GM19324 (cell line): Measurements from ENCODE around the gene ADGRL3.
"Not testable (repeated sequence)": the region's sequence is repeated elsewhere in the genome, so short reads cannot be mapped to it uniquely, and the experiment has no call there.

Experiments used
- ATAC-seq: cut with Tn5 transposase; IDR thresholded peaks from one replicate; pipeline ENCODE4 v1.9.1; 2021; ENCODE audit warnings: mild to moderate bottlenecking, moderate library complexity; ENCODE audit not compliant: unreplicated experiment, low FRiP score

Gene ADGRL3

DNA sequence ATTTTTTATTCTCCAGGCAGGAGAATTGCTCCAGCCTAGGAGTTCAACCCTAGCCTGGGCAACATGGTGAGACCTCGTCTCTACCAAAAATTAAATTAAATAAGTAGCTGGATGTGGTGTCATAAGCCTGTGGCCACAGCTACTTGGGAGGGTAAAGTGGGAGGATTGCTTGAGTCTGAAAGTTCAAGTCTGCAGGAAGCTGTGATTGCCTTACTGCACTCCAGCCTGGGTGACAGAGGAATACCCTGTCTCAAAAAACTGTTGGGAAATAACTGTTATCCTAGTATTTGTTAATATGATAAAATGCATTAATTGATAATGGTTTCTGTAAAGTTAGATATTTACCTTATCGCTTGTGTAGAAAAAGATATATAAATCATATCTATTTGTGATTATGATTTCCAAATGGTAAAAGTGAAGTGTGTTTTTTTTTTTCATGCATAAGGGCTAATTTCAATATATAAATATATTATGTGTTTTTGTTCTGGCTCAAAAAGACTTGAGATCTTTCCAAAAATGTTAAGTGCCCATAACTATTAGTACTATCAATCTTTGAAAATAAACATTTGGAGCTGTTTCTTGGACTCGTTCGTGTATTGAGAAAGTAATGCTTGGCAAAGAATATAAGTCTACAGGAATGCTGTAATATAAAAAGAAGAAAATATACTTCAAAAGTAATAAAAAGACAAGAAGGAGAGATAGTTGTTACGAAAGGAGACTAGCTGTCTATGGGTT lies 396.6 kb downstream of the ADGRL3 start:
- ATAC-seq, result no peak

DNA sequence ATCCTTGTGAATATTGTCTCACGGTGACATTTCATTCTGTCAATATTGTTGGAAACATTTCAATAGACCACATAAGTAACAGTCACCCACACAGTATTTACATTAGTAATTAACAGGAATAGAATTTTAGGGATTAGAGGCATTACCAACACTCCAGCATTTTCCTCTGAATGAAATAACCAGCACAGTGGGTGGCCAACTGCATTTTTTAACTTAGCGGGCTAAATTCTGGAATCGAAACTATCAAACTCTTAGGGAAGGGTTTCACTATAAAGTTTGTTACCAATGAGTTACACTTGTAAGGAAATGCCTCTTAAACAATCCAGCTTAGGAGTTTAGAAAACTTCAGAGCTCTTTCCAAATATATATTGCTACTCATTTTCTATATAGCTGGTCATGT lies 403.0 kb downstream of the ADGRL3 start:
- no peak for ATAC-seq

DNA sequence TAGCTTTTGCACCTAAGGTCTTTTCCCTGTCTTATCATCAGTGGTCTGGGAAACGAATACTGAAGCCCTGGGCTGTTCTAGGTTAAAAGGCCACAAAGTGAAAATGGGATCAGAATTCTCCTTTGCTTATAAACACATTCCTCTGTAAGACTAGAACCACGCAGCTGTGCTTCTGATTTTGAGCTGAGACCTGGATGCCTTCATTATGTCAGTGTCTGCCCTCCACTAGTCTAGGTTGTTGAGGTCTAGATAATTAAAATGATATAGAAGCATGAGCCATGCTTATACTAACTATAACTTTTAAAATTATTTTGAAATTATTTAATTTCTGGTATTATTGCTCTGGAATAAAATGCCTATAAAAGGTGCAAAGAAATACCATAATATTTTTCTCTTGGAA lies 403.9 kb downstream of the ADGRL3 start:
- ATAC-seq, result no peak

DNA sequence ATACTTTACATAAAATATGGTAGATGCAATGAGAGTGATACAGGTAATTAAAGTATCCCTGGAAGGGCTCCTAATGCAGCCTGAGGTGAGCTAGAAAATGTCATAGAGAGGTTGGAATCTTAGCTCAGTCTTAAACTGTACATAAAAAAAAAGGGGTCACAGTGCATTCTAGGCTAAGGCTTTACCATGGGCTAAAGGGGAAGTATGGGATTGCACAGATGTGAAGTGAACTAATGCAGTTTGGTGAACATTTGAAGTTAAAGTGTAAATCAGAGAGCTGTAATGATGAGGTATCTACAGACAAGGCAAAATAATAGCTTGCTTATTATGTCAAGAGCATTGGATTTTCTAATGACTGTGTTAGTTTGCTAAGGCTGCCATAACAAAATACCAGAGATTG lies 405.9 kb downstream of the ADGRL3 start:
- no peak for ATAC-seq

DNA sequence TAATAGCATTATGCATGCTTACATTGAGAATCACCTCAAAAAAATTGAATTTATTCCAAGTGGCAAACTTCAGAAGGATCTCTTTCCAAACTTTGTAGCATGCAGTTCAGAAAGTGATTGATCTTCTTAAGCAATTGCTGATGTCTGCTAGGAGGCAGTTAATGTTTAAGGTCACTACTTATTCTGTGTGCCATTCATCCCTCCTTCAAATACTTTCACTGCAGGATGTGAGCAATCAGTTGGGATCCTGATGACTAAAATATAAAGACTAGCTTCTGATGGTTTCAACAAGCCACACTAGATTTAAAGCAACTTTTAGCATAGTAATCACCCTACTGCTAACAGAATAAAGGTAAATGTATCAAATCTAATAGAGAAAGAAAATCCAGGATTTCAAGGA lies 414.1 kb downstream of the ADGRL3 start:
- no peak for ATAC-seq

DNA sequence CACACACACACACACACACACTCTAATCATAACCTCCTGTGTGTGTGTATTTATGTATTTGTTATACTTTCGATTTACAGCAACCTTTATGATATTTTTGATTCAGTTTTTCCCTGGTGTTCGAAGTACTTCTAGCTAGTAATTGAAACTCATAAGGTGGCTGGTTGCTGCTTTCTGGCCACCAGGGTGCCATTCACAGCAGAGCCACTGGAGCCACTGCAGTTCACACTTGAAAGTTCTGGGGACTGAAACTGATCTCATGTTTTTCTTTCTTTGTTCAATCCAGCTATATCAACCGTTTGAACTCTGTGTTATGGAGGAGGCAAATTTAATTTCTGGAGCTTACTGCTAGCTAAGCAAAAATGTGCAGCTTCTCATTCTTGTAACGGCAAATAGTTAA lies 419.4 kb downstream of the ADGRL3 start:
- no peak for ATAC-seq

DNA sequence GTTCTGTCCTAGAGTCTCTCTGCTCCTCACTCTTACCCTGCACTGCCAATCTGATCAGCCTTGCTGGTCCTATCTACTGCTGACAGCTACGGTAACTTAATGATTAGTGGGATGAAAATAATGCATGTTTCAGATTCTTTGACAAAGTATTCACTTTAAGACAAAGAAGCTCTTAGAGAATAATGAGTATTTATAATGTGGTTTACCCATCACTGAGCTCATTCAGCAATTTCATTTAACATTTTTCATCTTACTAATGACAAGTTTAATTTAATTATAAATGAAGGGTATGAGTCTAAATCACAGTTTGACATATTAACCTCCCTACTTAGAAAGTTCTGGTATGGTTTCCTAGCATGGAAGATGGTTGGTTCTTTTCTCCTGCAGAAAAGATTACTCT lies 428.2 kb downstream of the ADGRL3 start:
- ATAC-seq, result no peak

DNA sequence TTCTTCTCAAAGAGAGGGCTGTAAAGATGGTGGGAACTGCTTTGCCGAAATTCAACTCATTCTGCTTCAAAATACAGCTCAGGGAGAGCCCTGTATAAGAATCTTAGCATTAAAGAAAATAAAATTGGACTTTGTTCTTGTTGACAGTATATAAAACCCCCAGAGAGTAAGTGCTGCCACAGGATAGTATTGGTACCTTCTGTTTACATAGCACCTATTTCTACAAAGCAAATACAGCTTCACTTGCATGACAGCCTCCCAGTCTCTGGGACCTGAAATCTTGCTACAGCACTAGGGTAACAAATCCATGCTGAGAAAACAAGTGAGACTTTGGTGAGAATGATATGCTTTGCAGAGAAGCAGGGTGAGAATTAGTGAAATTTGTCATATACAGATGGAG lies 428.6 kb downstream of the ADGRL3 start:
- no peak for ATAC-seq

DNA sequence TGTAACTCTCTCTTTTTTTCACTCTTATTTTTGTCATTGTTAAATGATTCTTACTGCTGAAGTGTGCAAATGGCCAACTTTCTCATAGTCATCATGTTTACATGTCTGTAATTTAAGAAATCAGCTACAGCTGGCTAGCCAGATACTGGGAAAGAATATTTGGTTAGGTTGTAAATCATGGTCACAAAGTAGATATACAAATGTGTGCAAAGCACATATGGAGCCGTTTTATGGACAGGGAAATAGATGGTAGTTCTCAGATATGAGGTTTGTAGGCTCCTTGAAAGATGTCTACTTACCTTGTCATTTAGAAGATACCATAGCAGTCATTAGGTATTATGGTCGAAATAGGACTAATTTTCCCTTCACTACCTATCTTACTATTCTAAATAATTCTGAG lies 430.4 kb downstream of the ADGRL3 start:
- ATAC-seq, result no peak

DNA sequence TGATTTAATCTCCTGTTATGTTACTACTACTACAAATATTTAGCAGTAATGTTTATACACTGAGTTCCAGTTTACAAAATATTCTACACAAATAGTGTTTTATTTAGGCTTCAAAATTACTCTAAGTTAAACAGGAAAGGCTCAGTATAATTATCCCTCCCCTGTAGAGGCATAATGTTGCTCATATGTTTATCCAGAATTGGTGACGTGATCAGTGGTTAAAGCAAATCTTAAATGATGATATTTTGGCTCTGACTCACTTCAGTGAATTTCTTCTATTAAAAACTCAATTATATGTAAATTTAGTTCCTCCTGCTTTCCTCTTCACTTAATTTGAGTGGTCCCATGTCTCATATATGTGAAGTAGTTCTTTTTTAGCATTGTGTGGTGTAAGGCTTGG lies 438.5 kb downstream of the ADGRL3 start:
- no peak for ATAC-seq

DNA sequence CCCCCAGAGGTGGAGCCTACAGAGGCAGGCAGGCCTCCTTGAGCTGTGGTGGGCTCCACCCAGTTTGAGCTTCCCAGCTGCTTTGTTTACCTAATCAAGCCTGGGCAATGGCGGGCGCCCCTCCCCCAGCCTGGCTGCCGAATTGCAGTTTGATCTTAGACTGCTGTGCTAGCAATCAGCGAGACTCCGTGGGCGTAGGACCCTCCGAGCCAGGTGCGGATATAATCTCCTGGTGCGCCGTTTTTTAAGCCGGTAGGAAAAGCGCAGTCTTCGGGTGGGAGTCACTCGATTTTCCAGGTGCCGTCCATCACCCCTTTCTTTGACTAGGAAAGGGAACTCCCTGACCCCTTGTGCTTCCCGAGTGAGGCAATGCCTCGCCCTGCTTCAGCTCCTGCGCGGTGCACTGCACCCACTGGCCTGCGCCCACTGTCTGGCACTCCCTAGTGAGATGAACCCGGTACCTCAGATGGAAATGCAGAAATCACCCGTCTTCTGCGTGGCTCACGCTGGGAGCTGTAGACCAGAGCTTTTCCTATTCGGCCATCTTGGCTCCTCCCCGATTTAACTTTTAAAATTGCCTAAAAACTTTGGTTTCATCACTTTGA lies 446.7 kb downstream of the ADGRL3 start:
- ATAC-seq, result not testable (repeated sequence)

DNA sequence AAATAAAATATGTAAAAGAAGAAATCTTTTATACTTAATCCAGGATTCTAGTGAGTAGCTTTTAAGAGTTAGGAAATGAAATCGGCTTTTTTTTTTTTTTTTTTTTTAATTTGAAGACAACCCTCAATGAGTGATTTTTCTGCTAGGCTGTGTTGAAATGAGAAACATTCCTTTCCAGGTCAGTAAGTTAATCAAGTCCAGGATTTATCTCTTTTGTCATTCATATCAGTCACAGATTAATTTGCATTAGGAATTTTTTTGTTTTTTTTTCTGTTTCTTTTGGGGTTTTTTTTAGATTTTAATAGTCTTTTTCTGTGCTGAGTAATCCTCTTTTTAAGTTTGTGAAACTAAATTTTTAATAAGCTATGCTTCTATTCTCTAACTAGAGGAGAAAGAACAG lies 448.1 kb downstream of the ADGRL3 start:
- no peak for ATAC-seq

DNA sequence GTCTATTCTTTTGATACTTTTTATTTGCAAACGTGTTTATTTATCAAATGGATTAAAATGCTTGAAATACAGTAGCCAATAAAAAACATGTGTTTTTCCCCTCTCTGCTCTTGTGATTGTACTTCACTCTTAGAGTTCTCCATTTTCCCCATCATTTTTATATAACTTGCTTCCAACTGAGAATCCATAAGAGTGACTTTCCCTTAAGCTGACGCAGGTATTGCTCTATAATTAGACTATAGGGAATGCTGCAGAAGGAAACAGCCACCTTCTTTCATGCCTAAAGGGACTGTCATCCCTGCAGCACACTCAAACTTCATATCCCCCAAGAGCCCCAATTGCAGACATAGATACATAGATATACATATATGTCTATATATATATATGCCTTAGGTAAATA lies 456.9 kb downstream of the ADGRL3 start:
- no peak for ATAC-seq

DNA sequence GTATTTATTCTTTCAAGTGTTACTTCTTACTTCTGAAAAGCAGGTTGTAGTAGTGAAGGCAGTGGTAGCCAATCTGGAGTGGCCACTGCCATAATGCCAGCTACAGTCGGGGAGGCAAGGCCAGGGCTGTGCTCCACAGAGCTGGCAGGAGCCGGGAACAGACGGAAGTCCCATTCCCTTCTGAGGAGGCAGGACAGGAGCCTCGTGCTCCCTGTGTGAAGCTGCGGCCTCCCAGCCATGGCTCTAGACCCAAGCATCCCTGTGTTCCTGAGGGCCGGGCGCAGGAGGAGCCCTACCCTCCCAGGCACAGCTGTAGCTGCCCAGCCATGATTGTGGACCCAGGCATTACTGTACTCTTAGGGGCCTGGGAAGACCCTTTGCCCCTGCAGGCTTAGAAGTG lies 461.8 kb downstream of the ADGRL3 start:
- ATAC-seq, result no peak

DNA sequence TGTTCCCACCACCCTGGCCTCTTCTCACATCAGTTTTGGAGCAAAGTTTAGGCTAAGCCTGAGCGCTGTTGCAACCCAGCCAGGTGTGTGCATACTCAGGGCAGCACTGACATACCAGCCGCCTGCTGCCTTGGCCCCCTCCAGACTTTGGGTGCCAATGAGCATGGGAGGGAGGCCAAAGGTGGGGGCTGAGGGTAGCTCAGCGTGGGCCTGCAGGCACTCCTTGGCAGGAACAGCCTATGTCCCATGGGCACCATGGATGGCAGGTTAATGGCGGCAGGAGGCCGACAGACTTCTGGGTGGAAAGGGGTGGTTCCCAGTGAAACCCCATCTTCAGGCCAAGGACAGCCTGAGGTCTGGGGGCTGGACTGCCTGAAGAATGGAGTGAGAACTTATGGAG lies 462.2 kb downstream of the ADGRL3 start:
- ATAC-seq, result no peak

DNA sequence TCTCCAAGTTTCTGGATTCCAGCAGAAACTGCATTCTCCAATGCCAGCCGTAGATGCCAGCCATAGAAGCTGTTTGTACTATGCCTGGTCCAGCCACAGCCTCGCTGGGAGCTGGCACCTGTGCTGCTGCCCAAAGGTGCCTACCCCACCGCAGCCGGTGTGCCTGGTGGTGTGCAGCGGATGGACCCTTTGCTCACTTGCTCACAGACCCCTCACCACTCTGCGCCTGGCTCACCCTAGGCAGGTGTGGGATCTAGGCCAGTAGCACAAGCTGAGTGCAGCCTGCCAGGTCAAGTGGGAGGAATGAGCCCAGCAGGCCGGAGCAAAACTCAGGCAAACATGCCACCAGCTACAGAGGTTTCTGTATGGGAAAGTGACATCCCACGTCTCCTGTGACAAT lies 463.2 kb downstream of the ADGRL3 start:
- ATAC-seq, result no peak

DNA sequence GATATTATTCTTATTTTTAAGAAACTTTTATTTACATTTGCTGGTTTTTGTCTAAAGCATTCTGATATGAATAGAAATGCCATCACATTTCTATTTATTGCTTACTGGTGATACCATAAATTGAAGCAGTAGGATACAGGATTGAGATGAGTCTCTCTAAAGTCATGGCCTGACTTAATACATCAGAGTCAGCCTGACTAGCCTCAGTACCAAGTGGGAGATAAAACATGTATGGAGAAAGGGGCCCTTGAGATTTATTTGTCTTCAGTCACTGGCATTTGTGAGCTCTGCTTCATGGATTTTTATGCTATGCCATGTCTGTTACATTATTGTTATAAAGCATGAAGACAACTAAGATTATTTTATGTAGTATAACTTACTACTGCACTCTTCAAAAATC lies 465.5 kb downstream of the ADGRL3 start:
- ATAC-seq, result no peak

DNA sequence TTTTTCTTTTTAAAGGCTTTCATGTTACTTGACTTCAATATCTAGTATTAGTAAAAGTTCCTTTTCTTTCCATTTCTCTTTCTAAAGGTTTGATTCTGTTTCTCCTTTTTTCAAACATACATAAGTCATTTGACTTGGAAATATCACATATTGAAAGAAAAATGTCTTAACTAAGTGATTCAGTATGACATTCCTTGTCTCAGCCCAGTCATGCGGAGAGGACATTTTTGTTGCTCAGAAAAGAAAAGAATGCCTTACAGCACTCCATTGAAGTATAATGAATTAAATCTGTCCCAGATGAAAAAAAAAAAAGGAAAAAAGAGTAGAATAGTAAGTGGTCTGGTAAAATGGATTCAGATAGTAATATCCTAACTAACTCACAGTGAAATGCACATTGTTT lies 466.1 kb downstream of the ADGRL3 start:
- ATAC-seq, result no peak

DNA sequence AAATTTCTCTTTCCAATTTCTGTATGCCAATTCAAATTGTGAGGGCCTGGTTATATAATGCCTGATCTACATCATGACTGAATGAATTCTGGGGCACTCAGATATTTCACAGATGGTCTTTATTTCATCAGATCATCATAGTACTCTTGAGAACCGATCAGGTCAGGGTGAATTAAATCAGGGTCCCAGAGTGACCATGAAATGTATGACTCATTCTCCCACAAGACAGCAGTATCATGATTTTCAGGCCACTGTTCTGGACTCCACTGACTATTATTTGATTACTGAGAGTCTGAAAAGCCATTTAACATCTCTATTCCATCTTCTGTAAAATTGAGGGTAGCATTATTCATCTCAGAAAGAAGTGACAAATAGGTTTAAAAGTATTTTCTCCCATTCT lies 471.5 kb downstream of the ADGRL3 start:
- no peak for ATAC-seq

DNA sequence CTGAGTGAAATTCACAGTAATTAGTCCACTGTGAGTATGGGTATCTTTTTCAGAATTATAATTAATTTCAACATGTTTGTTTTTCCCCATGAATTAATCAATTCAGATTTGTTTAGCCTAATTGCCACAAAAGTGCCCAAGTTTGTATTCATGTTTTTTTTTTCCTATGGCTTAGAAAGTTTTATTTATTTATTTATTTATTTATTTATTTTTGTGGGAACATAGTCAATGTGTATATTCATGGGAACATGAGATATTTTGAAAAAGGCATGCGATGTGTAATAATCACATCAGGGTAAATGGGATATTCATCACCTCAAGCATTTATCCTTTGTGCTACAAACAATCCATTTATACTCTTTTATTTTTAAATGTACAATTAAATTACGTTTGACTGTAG lies 475.3 kb downstream of the ADGRL3 start:
- ATAC-seq, result no peak

DNA sequence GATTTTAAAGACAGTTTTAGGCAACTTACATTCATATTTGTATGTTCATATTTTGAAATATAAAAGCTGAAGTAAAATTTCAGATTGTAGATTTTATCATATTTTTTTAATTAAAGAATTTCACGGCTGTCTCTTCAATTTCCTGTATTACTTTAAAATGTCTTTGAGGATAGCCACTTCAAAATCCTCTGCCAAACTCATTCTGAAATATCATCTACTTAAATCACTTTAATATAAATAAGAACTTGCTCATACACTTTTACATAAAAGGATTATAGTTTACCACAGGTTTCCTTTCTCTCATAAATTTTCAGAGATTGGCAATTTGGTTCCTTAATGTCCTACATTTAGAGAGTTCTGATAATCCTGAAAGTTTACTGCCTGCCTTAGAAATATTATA lies 478.2 kb downstream of the ADGRL3 start:
- ATAC-seq, result no peak

DNA sequence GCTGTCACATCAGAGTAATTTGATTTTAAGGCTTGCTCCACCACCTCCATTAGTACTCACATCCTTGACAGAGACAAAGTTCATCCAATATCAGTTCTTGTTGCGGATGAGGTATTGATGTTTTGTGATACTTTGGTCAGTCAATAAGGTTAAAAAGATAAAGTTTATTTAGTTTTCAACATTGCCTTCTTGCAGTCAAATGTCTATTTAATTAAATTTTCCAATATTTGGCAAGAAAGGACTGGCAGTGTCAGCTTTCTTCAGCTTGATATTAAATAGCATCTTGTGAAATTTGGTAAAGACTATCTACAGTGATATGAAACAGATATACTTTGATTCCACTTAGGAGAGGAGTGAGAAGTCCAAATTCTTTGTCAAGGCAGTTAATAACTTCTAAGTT lies 493.4 kb downstream of the ADGRL3 start:
- ATAC-seq, result no peak
